Measurements from ENCODE around the gene PAX8. TPM values are rescaled to one million over a fixed set of nuclear protein-coding genes. Genes with fewer than 3 reads are reported as not detected.

PAX8 gene
- total RNA-seq, 1 donor from 2014 or later: 0.24 TPM

- no peak for DNase-seq (ENCODE audit: low spot score)
Measured at GRCh38 chr2:113224647-113225236, 54.0 kb downstream of the PAX8 start.

GRCh38 chr2:113223813-113224212, 54.9 kb downstream of the PAX8 start:
- DNase-seq (ENCODE audit: low spot score): no peak

GRCh38 chr2:113221846-113222245, 56.9 kb downstream of the PAX8 start:
- DNase-seq (ENCODE audit: low spot score): no peak

GRCh38 chr2:113220970-113221708, 57.6 kb downstream of the PAX8 start:
- DNase-seq (ENCODE audit: low spot score): no peak

GRCh38 chr2:113219889-113220641, 58.7 kb downstream of the PAX8 start:
- DNase-seq (ENCODE audit: low spot score): no peak

GRCh38 chr2:113219525-113219888, 59.2 kb downstream of the PAX8 start:
- DNase-seq (ENCODE audit: low spot score): no peak

- no peak for DNase-seq (ENCODE audit: low spot score)
Measured at GRCh38 chr2:113219092-113219441, 59.7 kb downstream of the PAX8 start.

GRCh38 chr2:113218283-113219091, 60.2 kb downstream of the PAX8 start:
- no peak for DNase-seq (ENCODE audit: low spot score)

- DNase-seq (ENCODE audit: low spot score): peak; percentile 61
Measured at GRCh38 chr2:113217455-113218282, 61.1 kb downstream of the PAX8 start.

GRCh38 chr2:113216891-113217454, 61.7 kb downstream of the PAX8 start:
- DNase-seq (ENCODE audit: low spot score): peak; percentile 62

GRCh38 chr2:113216321-113216720, 62.4 kb downstream of the PAX8 start:
- no peak for DNase-seq (ENCODE audit: low spot score)

- no peak for DNase-seq (ENCODE audit: low spot score)
Measured at GRCh38 chr2:113215056-113215455, 63.7 kb downstream of the PAX8 start.

GRCh38 chr2:113214141-113214540, 64.6 kb downstream of the PAX8 start:
- DNase-seq (ENCODE audit: low spot score): no peak

GRCh38 chr2:113213061-113213930, 65.4 kb downstream of the PAX8 start:
- no peak for DNase-seq (ENCODE audit: low spot score)

GRCh38 chr2:113212245-113213060, 66.3 kb downstream of the PAX8 start:
- DNase-seq (ENCODE audit: low spot score): no peak

GRCh38 chr2:113211226-113212105, 67.3 kb downstream of the PAX8 start:
- peak; percentile 63 for DNase-seq (ENCODE audit: low spot score)

- no peak for DNase-seq (ENCODE audit: low spot score)
Measured at GRCh38 chr2:113209646-113210171, 69.0 kb downstream of the PAX8 start.

All from umbilical cord (tissue), 2 donors.